GM19193 (cell line): ENCODE measurements around the gene CRTC3.

Experiments
- POLR2A ChIP-seq: IDR thresholded peaks from 4 replicates; pipeline ENCODE4 v1.6.1; 2011; ENCODE audit not compliant: insufficient read depth, insufficient read length; ENCODE audit errors: extremely low read depth

Gene CRTC3

DNA sequence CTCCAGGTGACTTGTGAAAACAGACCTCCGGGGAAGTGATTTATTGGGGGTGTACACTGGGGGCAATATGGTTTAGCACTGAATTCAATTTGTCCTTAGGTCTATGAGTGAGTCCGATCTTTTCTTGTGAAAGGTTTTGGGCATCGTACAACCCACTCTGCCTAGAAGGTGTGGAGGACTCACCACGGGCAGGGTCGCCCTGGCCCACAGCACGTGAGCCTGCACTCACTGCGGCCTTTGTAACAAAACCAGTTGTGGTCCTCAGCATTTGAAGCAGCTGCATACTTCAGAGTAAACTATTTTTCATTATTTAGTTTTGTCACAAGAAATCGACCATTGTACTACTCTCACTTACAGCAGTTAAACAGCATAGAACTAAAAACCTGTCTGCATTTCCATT is 114.8 kb downstream of the CRTC3 start:
- no peak for TF ChIP-seq POLR2A

DNA sequence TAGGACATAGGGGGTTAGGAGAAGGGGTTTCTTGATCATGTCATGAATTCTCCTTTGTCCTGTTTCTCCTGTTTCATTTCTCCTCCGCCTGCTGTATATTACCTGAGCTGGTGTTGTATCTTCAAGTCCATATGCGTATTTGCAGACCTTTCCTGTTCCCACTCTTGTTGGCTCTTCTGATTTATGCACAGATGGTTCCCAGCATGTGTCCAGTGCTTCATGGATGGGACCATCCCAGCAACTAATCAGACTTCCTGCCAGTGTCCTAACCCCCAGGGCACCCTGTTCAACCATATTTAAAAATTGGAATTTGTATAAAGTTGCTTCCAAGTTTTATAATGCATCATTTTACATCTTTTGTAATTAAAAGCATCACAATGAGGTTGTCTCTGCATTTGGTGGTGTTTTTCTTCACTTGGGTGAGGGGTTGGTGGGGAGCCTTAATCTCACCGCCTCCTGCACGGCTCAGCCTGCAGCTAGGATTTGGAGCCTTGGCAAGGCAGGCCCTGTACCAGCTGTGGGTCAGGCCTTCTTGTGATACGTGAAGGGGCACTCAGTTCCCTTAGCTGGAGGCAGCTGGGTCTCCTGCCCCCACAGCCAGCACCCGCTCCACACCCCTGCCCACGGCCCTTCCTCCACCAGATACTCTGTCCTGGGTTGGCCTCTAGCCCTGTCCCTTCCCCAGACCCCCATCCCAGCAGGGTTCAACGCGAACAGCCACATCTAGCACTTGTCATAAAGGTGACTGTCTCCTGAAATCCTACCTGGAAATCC is 115.4 kb downstream of the CRTC3 start:
- no peak for TF ChIP-seq POLR2A

- no peak for TF ChIP-seq POLR2A
Measured at GRCh38 chr15:90645873-90646575, 116.3 kb downstream of the CRTC3 start.

GRCh38 chr15:90646662-90647305 is 117.1 kb downstream of the CRTC3 start:
- TF ChIP-seq POLR2A, result no peak

- TF ChIP-seq POLR2A, result no peak
Measured at GRCh38 chr15:90647326-90647725, 117.6 kb downstream of the CRTC3 start.

DNA sequence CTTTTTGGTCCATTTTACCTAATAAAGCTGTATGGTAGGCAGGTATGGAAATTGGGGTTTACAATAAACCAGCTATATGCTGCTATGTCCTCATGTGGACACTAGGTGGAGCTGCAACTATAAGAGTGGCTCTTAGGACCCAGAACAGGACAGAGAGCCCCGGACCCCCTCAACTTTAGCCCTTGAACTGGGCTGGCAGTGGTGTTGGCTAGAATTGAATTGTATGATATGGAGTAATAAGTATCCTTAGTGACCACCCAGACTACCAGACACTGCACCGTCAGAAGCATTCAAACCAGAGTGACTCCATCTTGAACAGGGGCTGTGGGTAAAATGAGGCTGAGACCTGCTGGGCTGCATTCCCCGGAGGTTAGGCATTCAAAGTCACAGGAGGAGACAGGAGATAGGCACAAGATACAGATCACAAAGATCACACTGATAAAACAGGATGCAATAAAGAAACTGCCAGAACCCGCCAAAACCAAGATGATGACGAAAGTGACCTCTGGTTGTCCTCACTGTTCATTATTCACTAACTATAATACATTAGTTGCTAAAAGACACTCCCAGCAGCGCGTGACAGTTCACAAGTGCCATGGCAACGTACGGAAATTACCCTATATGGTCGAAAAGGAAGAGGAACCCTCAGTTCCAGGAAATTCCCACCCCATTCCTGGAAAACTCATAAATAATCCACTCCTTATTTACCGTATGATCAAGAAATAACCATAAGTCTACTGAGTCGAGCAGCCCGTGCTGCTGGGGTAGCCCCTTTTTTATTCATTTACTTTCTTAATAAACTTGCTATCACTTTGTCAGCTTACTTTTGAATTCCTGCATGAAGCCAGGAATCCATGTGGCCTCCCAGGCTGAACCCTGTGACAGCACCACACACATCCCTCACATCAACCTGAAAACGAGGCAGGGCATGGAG is 118.7 kb downstream of the CRTC3 start:
- TF ChIP-seq POLR2A, result no peak

DNA sequence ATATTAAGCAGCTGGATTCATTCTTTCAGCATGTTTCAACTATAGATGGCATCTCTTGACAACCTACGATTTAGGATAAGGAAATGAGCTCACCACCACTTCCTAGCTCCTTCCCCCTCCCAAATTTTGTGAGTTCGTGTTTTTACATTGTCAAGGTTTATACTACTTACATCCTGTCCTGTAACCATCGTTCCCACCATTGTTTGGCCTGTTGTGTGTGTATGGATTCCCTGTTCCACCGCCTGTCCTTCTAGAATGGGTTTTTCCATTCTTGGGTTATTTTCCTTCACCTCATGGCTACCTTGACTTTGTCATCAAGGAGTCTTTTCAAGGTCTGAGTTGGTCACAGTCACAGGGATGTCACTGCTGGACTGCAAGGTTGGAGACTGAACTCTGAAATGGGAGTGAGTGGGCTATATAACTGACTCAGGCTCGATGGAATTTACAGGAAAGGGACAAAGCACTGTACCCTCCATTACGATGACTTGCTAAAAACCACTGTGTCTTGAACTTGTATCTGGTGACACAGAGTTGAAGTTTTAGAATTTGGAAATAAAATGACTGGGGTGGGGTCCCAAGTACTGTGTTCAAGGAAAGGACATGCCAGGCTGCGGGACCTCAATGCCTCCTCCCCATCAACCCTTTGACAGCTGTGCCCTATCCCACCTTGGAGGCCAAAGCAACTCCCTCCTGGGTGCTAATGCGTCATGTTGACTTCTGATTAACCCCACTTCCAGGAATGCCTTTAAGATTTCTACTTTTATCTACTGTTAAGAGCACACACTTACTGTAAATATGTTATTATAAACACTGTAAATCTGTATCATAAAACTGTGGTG is 120.6 kb downstream of the CRTC3 start:
- TF ChIP-seq POLR2A, result no peak

DNA sequence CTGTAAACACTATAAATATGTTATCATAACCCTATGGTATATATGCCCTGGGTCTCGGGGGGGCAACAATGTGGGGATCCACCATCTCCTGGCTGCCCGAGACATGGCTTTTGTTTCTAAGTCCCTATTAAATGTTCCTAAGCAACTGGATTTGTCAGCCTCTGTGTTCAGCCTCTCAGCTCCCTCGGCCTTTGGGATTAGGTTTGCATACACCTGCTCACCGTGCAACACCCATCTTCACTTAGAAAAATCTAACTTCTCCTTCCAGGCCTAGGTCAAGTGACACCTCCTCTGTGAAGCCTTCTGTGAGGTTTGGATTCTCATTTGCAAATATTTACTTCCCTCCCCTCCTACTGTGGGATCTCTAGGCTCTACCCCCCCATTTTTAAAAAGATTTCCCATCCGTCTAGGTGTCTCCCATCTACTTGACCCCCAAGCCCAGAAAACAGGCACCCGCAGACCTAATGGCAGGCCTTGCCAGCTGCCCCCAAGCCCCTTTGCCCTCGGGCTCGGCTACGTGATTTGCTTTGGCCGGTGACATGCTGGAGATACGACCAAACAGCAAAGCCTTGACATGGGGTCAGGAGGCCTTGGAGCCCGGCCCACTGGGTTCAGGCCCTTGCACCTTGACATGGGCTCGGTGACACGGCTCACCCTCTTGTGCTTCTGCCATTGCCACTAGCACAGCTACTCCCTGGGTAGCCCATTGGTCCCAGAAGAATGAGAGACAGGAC is 121.4 kb downstream of the CRTC3 start:
- no peak for TF ChIP-seq POLR2A

DNA sequence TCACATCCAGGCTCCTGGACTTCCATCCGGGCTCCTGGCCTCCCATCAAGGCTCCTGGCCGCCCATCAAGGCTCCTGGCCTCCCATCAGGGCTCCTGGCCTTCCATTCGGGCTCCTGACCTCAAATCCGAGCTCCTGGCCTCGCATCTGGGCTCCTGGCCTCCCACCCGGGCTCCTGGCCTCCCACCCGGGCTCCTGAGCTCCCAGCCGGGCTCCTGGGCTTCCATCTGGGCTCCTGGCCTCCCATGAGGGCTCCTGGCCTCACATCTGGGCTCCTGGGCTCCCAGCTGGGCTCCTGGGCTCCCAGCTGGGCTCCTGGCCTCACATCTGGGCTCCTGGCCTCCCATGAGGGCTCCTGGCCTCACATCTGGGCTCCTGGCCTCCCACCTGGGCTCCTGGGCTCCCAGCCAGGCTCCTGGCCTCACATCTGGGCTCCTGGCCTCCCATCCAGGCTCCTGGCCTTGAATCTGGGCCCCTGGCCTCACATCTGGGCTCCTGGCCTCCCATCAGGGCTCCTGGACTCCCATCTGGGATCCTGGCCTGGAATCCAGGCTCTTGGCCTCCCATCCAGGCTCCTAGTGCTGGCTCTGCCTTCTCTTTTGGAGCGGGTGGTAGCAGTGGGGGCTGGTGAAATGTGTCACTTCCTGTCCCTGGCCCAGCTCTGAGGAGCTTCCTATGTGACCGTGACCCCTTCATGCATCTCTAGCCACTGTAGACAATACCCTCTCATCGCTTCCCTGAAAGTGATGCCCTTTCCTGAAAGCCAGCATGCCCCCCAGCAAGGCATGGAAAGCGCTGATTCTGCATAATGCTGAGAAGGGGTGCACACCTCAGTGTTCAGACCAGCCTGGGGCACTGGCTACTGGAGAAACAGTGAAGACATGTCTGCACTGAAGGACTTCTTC is 124.8 kb downstream of the CRTC3 start:
- no peak for TF ChIP-seq POLR2A

GRCh38 chr15:90659481-90659880 is 129.8 kb downstream of the CRTC3 start:
- TF ChIP-seq POLR2A, result no peak

DNA sequence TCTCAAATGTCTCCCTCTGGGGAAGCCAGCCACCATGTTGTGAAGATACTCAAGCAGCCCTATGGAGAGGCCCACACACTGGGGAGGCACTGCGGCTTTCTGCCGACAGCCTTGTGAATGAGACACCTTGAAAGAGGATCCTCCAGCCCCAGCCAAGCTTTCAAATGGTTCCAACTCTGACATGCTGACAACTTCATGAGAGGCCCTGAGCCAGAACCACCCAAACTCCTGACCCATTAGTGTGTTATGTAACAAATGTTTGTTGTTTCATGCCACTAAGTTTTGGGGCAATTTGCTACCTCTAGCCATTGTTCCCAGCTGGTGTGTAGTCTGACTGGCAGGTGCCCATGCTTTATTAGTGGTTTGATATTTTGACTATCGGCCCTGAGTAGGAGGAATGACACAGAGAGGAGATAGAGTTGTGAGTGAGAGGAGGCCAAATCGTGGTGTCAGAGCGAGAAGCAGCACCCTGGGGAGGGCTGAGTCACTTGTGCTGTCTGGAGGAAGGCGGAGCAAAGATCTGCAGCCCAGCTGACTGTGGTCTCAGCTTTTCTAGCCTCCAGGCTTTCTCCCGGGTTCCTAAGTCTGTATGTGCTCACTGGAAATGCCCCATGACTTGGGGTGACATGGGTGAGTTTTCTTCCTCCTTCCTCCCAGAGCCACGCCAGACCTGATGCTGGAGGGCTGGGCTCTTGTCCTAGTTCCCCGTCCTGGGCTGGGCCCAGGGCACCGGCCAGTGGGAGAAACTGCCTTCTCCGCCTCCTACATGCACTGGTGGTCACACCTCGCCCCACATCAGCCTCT is 130.7 kb downstream of the CRTC3 start:
- peak; percentile 54 for TF ChIP-seq POLR2A

DNA sequence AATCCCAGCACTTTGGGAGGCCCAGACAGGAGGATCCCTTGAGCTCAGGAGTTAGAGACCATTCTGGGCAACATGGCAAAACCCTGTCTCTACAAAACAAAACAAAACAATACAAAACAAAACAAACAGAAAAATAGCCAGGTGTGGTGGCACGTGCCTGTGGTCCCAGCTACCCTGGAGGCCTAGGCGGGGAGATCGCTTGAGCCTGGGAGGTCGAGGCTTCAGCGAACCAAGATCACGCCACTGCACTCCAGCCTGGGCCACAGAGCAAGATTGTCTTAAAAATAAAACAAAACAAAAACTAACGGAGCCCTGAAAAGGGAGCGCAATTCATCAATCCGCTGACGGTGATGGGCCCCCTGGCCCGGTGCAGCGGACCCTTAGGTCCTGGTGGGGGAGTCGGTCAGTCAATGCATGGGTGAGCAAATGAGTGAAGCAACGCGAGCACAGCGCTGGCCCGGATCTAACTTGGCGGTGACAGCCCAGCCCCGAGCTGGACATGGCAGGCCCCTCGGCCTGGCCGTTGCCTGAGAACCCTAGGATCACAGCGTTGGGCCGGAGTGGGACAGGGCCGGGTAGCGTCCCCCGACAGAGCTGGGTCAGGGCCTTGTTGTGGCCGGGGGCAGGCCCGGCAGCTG is 135.0 kb downstream of the CRTC3 start:
- TF ChIP-seq POLR2A, result no peak
